Right lobe of liver (tissue), 6 donors: ENCODE measurements around the gene TRPM5. TPM values are rescaled to one million over a fixed set of nuclear protein-coding genes. Genes with fewer than 3 reads are reported as not detected.

Experiments
- ATAC-seq, 4 donors: fragments of 200-7000 bp; cut with Tn5 transposase; one replicate each; pipeline ENCODE4 v1.9.1; 2020; ENCODE audit warnings: mild to moderate bottlenecking in 4 of 4, moderate library complexity in 4 of 4
- DNase-seq, 3 donors: peaks; one replicate each; pipeline ENCODE4 v3.0.0-alpha.2; 2020
- H3K27ac ChIP-seq, 3 donors: fragments of 200-600 bp; one replicate each; pipeline ENCODE4 v1.8.0; 2022
- H3K27me3 ChIP-seq, 2 donors: fragments of 200-600 bp; one replicate each; pipeline ENCODE4 v1.8.0; 2022
- H3K36me3 ChIP-seq, 4 donors: fragments of 200-600 bp; sonication (generic) in 1 of 4; one replicate each; pipeline versions ENCODE4 v1.5.1 to v1.8.0; 2017 to 2022; ENCODE audit warnings: control low read depth in 1 of 4
- H3K4me1 ChIP-seq, 4 donors: fragments of 200-600 bp; sonication (generic) in 1 of 4; one replicate each; pipeline versions ENCODE4 v1.5.1 to v1.8.0; 2017 to 2022; ENCODE audit warnings: control low read depth in 1 of 4
- H3K4me3 ChIP-seq, 3 donors: fragments of 200-600 bp; one replicate each; pipeline ENCODE4 v1.8.0; 2022
- H3K9me3 ChIP-seq, 4 donors: fragments of 200-600 bp; sonication (generic) in 1 of 4; one replicate each; pipeline versions ENCODE4 v1.5.1 to v1.8.0; 2017 to 2022; ENCODE audit warnings: control low read depth in 1 of 4
- POLR2A ChIP-seq: fragments of 450-650 bp; IDR thresholded peaks from one replicate; pipeline ENCODE4 v1.6.1; 2017; ENCODE audit warnings: antibody characterized with exemption, mild to moderate bottlenecking
- WGBS: methylation state at CpG from one replicate; pipeline ENCODE4 v1.1.6; 2018; ENCODE audit warnings: low coverage, low lambda C conversion rate; ENCODE audit not compliant: insufficient coverage; ENCODE audit errors: missing lambda C conversion rate; 5-methylcytosine and 5-hydroxymethylcytosine counted together
- intact Hi-C, 2 donors: fragments of 100-400 bp; cut with DNase I; formaldehyde crosslinking; loops; one replicate each; pipeline versions ENCODE4 v1.11.2 to v1.14.1; 2022
- total RNA-seq, 6 experiments: library from RNA; depleted of rRNA in 2 of 6; stranded (reverse); fragments of >200 nt in 2 of 6; fragmentation: NEBNext Ultra II Directional in 3 of 6; extraction: Animal tissue kit (Norgen Biotek cat#: 25700) in 3 of 6; gene quantifications; one replicate each; pipeline versions ENCODE4 v1.1.0 to v1.2.4, GENCODE V29; 2016 to 2023
- TF ChIP-seq, protein P1 (sequence below), 4 donors: fragments of 200-600 bp in 3 of 4; fragments of 450-650 bp in 1 of 4; IDR thresholded peaks; one replicate each; pipeline versions ENCODE4 v1.5.1 to v1.8.0; 2016 to 2022; ENCODE audit warnings: antibody characterized with exemption in 4 of 4, mild to moderate bottlenecking in 2 of 4
- donor health status: DM: no; HTN: yes; CAD: no.
- donor health status: DM: no; HTN: no; CAD: no.
- donor health status: DM: no; HTN: no; CAD: no.
- donor health status: DM: no; HTN: yes; CAD: no.
- donor health status: DM: no; HTN: yes; CAD: no.

Gene TRPM5
- total RNA-seq, 6 experiments from 2014 or later = not detected

DNA sequence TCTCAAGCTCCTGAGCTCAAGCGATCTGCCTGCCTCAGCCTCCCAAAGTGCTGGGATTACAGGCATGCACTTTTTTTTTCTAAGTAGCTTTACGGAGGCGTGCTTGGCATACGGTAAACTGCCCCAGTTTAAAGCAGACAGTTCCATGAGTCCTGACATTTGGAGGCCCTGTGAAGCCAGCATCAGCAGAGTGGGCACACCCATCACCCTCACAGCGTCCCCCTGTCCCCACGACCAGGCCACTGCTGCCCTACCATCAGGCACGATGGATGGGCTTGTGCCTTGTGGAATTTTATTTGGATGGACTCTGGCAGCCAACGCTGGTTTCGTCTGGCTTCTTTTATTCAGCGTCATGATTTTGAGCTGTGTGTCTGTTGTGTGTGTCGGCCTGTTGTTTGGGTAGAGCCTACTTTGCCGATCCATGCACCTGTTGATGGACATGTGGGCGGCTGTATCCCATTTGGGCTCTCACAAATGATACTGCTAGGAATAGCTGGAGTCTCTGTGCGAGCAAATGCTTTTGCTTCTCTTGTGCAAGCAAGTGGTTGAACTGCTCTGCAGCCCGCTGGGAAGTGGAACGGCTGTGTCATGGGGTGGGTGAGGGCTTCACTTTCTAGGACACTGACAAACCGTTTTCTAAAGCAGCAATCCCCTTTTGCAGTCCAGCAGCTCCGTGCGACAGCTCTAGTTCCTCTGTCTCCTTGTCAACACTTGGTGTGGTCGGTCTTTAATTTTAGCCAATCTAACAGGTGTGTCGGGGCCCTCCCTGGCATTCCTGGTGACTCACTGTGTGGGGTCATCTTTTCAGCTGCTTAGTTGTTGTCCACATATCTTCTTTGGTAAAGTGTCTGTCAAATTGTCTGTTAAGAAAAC lies 24.3 kb upstream of the TRPM5 start:
- ATAC-seq (no peak), DNase-seq (no peak)
- TF ChIP-seq, protein P1, sequence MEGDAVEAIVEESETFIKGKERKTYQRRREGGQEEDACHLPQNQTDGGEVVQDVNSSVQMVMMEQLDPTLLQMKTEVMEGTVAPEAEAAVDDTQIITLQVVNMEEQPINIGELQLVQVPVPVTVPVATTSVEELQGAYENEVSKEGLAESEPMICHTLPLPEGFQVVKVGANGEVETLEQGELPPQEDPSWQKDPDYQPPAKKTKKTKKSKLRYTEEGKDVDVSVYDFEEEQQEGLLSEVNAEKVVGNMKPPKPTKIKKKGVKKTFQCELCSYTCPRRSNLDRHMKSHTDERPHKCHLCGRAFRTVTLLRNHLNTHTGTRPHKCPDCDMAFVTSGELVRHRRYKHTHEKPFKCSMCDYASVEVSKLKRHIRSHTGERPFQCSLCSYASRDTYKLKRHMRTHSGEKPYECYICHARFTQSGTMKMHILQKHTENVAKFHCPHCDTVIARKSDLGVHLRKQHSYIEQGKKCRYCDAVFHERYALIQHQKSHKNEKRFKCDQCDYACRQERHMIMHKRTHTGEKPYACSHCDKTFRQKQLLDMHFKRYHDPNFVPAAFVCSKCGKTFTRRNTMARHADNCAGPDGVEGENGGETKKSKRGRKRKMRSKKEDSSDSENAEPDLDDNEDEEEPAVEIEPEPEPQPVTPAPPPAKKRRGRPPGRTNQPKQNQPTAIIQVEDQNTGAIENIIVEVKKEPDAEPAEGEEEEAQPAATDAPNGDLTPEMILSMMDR (IDR thresholded peaks at IDR 0.05) = no peak
- TF ChIP-seq POLR2A = no peak
- intact Hi-C loops = no loop called here
- Histone ChIP-seq H3K27me3 (no peaks in the 10 kb centered on the region), H3K4me1 (no peaks in the 10 kb centered on the region), H3K9me3 (no peaks in the 10 kb centered on the region), H3K4me3 (no peak overlapping the region), H3K36me3 (no peaks in the 10 kb centered on the region), H3K27ac (no peak overlapping the region)
- 56% methylated on average over 13 of the region's 21 CpGs for WGBS

DNA sequence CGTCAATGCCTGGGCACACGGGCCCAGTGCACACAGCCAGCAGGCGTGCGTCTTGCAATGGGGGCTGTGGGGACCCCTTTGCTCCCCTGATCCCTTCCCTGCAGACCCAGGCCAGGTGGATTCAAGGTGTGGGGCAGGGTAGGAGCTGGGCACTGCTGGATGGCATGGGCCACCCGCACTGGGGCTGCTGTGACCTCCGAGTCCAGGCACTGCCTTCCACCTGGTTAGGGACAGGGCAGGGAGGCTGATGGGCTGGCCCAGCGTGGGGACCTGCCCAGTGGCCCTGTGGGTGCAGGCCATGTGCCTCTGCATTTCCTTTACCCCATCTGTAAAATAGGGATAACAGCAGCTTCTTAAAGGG lies 23.4 kb upstream of the TRPM5 start:
- intact Hi-C loops = no loop called here
- ATAC-seq (no peak), DNase-seq (no peak)
- H3K4me1 ChIP-seq = no peaks in the 10 kb centered on the region
- no peaks in the 10 kb centered on the region for H3K27me3 ChIP-seq
- H3K4me3 ChIP-seq = no peak overlapping the region
- H3K9me3 ChIP-seq = no peaks in the 10 kb centered on the region
- no peak overlapping the region for H3K27ac ChIP-seq
- TF ChIP-seq, protein P1 (IDR thresholded peaks at IDR 0.05) = no peak
- no peak for TF ChIP-seq POLR2A
- H3K36me3 ChIP-seq = no peaks in the 10 kb centered on the region
- no CpG with 5 or more reads among the region's 7 CpGs for WGBS

DNA sequence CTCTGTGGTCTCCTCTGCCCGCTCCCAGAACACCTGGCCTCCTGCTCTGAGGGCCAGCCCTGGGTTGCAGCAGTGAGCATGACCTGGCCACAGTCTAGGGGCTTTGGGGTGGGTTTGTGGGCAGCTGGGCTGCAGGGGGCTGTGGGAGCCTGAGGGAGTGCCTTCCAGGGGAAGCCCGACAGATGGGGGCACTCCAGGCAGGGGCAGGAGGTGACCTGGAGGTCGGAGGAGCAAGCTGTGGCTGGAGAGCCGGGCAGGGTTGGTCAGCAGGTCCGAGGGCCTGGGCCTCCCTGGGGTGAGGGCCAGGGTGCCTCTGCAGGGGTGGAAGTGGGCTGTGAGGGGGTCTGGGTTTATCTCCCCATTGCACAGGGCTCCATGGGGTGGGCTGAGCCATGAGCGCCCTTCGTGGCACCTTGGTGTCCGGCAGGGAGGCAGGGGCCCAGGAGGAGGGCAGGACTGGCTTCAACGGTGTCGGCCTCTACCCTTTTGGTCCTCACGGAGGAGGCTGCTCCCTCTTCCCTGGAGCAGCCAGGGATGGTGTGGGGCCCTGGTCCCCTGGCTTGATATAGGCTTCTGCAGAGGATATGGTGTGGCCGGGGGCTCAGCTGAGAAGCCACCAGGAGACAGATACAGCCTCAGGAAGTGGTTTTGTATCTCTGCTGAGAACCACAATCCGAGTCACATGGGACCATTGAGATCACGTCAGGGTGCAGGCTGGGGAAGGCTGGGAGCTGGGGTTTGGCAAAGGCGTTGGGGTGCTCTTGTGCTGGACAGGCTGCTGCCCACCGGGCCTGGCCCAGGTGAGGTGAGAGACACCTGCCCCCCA lies 22.8 kb upstream of the TRPM5 start:
- Histone ChIP-seq H3K27ac (no peak overlapping the region), H3K9me3 (no peaks in the 10 kb centered on the region), H3K4me1 (no peaks in the 10 kb centered on the region), H3K27me3 (no peaks in the 10 kb centered on the region), H3K36me3 (no peaks in the 10 kb centered on the region), H3K4me3 (no peak overlapping the region)
- TF ChIP-seq, protein P1 (IDR thresholded peaks at IDR 0.05) = no peak
- no peak for TF ChIP-seq POLR2A
- ATAC-seq (peak; percentile 7 to 54 (median 18)), DNase-seq (no peak)
- WGBS = 40% methylated on average over 4 of the region's 16 CpGs
- intact Hi-C loops = no loop called here

DNA sequence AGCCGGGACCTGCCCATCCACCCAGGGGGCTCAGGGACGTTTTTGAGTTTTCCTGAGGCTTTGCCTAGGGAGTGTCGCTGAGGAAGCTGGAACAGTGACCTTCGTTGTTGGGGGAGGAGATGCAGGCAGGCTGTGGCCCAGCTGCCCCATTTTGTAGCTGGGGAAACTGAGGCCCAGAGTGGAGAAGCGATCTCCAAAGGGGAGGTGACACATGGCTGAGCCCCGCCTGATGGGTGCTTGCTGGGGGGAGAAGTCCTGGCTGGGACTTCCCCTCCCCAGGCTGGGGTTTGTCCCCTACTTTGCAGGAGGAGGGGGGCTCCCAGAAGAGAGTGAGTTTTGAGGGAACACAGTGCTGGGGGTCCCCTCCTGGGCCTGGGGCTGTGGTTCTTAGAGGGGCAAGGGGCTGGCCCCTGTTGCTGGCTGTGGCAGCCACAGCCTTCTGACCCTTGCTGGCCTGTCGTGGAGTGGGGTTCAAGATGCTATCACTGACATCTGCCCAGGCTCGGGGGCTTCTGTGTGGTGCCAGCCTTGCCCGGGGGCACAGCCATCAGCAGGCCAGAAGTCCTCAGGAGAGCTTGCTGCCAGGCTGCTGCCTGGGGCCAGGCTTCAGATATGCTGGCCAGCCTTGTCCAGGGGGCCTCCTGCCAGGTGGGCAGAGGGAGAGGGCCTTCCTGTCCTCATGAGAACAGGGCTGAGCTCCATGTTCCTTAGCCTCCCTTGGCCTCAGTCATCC lies 21.9 kb upstream of the TRPM5 start:
- H3K27ac ChIP-seq = no peak overlapping the region
- H3K4me1 ChIP-seq = no peaks in the 10 kb centered on the region
- WGBS = 75% methylated on average over 2 of the region's 9 CpGs
- no peak for TF ChIP-seq POLR2A
- TF ChIP-seq, protein P1 (IDR thresholded peaks at IDR 0.05) = no peak
- no peak overlapping the region for H3K4me3 ChIP-seq
- ATAC-seq (no peak), DNase-seq (peak in 1 of 3 donors; percentile 33)
- intact Hi-C loops = no loop called here
- H3K9me3 ChIP-seq = no peaks in the 10 kb centered on the region
- no peaks in the 10 kb centered on the region for H3K36me3 ChIP-seq
- H3K27me3 ChIP-seq = no peaks in the 10 kb centered on the region
